KMS-11 (cell line): ENCODE results near the gene ULBP3.

Source experiments
- H2AFZ ChIP-seq: fragments of 200-600 bp; sonication (generic); 2 replicates; pipeline ENCODE4 v1.6.1; 2016; ENCODE audit warnings: antibody characterized with exemption, mixed run types, low read depth
- H3K27ac ChIP-seq: fragments of 200-600 bp; sonication (generic); 2 replicates; pipeline ENCODE4 v1.6.1; 2016; ENCODE audit warnings: mild to moderate bottlenecking, mixed run types
- H3K27me3 ChIP-seq: fragments of 200-600 bp; sonication (generic); 2 replicates; pipeline ENCODE4 v1.6.1; 2017; ENCODE audit warnings: mild to moderate bottlenecking, low read depth, mixed run types, moderate library complexity; ENCODE audit not compliant: insufficient read depth
- H3K36me3 ChIP-seq: fragments of 200-600 bp; sonication (generic); 2 replicates; pipeline ENCODE4 v1.6.1; 2017; ENCODE audit warnings: mild to moderate bottlenecking, mixed run types; ENCODE audit not compliant: insufficient read depth
- H3K4me1 ChIP-seq: fragments of 200-600 bp; sonication (generic); 2 replicates; pipeline ENCODE4 v1.6.1; 2016; ENCODE audit warnings: mild to moderate bottlenecking, low read depth, mixed run types; ENCODE audit not compliant: poor library complexity, severe bottlenecking
- H3K4me2 ChIP-seq: fragments of 200-600 bp; sonication (generic); 2 replicates; pipeline ENCODE4 v1.7.0; 2016; ENCODE audit warnings: mild to moderate bottlenecking, mixed run types
- H3K4me3 ChIP-seq: fragments of 200-600 bp; sonication (generic); IDR thresholded peaks from 2 replicates; pipeline ENCODE4 v1.6.1; 2017; ENCODE audit warnings: low read depth, low read length, mixed read lengths; ENCODE audit not compliant: insufficient read depth
- H3K79me2 ChIP-seq: fragments of 200-600 bp; sonication (generic); 2 replicates; pipeline ENCODE4 v1.6.1; 2016; ENCODE audit warnings: low read depth, mixed run types; ENCODE audit not compliant: insufficient read depth
- H3K9ac ChIP-seq: fragments of 200-600 bp; sonication (generic); 2 replicates; pipeline ENCODE4 v1.6.1; 2016; ENCODE audit warnings: mild to moderate bottlenecking, mixed run types
- H4K20me1 ChIP-seq: fragments of 200-600 bp; sonication (generic); 2 replicates; pipeline ENCODE4 v1.6.1; 2016; ENCODE audit warnings: mild to moderate bottlenecking, mixed run types; ENCODE audit not compliant: insufficient read depth
- TF ChIP-seq, protein P1 (sequence below): fragments of 200-600 bp; sonication (generic); conservative IDR thresholded peaks from 2 replicates; pipeline ENCODE4 v1.6.1; 2017; ENCODE audit warnings: low read depth, mild to moderate bottlenecking, antibody characterized with exemption, low read length, moderate library complexity, mixed read lengths

ULBP3 gene

DNA sequence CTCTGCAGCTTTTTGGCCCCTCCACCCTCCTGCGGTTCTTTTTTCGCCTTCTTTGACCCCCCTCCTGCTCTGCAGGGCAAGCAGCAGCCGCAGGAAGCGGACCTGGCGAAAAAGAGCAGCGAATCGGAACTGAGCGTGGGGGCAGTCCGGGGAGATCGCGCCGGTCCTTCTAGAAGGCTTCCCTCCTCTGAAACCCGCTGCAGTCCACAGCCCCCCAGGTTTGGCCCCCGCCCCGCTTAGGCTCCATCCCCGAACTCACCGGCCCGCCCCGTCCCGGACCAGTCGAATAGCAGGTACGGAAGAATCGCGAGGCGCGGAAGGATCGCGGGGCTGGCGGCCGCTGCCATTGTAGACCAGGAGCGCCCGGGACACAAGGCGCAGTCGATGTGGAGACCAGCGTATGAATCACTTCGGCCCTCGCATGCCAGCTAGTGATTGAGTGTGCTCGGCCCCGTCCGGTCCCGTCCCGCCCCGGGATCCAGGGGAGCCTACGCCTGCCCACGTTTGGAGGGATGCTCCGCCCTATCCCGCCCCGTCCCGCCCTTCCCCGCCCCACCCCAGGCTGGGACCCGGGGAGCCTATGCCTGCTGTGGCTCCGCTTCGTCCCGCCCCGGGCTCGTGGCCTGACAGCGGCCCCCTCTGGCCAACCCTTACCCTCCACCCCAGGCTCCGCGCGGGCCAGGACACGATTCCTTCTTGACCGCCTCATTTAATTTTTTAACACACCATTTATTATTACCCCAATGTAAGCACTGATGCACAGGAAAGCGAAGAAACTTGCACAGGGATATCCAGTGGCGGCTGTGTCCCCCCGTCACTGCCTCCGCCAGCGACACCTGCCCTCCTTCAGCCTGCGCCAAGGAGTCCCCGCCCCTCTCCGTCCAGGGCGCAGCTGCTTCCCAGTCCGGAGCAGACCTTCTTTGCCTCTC, at the start of gene ULBP3:
Gene ULBP3 (minus strand): TSS at position 402 of the 929 bp plus-strand sequence. CDS start 55 bp downstream, at position 347.
- H3K36me3 ChIP-seq, result no peaks in the 10 kb centered on the region
- H2AFZ ChIP-seq, result peak within 1 kb of the TSS; percentile 96
- H3K27me3 ChIP-seq, result no peaks in the 10 kb centered on the region
- H4K20me1 ChIP-seq, result no peaks in the 10 kb centered on the region
- peak within 1 kb of the TSS; percentile 48; the same call in 1 of the 2 replicates for H3K9ac ChIP-seq
- peak within 1 kb of the TSS; percentile 76 for H3K4me2 ChIP-seq
- TF ChIP-seq, protein P1, sequence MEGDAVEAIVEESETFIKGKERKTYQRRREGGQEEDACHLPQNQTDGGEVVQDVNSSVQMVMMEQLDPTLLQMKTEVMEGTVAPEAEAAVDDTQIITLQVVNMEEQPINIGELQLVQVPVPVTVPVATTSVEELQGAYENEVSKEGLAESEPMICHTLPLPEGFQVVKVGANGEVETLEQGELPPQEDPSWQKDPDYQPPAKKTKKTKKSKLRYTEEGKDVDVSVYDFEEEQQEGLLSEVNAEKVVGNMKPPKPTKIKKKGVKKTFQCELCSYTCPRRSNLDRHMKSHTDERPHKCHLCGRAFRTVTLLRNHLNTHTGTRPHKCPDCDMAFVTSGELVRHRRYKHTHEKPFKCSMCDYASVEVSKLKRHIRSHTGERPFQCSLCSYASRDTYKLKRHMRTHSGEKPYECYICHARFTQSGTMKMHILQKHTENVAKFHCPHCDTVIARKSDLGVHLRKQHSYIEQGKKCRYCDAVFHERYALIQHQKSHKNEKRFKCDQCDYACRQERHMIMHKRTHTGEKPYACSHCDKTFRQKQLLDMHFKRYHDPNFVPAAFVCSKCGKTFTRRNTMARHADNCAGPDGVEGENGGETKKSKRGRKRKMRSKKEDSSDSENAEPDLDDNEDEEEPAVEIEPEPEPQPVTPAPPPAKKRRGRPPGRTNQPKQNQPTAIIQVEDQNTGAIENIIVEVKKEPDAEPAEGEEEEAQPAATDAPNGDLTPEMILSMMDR, result peak; percentile 59
- H3K4me3 ChIP-seq, result no peak within 1 kb of the TSS
- H3K4me1 ChIP-seq, result peaks cover 5% of the 10 kb centered on the region
- no peak within 1 kb of the TSS for H3K27ac ChIP-seq
- no peaks in the 10 kb centered on the region for H3K79me2 ChIP-seq

DNA sequence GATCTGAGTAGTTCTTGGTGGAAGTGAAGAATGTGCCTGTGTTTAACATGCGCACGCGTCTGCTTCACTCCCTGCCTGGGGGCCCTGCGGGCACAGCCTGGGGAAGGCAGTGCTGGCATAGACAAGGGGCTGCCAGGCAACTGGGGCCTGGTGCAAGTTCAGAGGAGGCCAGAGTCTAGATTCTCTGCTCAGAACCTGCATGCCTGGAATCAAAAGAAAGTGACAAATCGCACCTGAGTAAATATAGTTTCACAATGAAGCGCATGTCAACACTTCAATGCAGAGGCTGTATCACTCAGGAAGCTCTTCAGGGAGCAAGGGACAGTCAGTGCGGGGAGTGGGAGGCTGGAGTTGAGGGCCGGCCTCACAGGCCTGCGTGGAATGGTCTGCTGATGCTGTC, 49.7 kb upstream of the ULBP3 start:
- H3K4me2 ChIP-seq, result no peak overlapping the region

DNA sequence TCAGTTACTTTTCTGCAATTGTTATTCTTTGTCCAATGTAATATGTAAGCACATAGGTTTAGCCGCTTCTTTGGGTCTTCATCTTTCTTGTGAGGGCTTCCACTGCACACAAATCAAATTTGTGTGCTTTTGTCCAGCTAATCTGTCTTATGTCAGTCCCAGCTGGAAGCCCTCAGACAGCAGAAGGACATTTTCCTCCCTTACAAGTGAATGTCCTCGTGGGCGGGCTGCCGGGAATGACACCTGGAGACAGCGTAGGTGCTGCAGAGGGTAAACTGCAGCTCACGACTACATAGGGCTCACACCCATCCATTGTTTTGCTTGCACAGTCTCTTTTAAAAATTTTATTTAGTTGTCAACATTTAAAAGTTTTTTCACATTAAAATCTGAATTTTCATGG, 49.3 kb upstream of the ULBP3 start:
- no peak overlapping the region for H3K27ac ChIP-seq
- H3K4me3 ChIP-seq, result no peak overlapping the region
- no peaks in the 10 kb centered on the region for H4K20me1 ChIP-seq
- H3K27me3 ChIP-seq, result no peaks in the 10 kb centered on the region
- H3K4me1 ChIP-seq, result no peaks in the 10 kb centered on the region
- no peak overlapping the region for H2AFZ ChIP-seq
- TF ChIP-seq, protein P1, result no peak
- no peaks in the 10 kb centered on the region for H3K79me2 ChIP-seq
- no peak overlapping the region for H3K9ac ChIP-seq
- no peak overlapping the region for H3K4me2 ChIP-seq
- no peaks in the 10 kb centered on the region for H3K36me3 ChIP-seq

More for the DNA sequence above, 49.7 kb upstream of the ULBP3 start:
- no peaks in the 10 kb centered on the region for H3K4me1 ChIP-seq
- H3K27ac ChIP-seq, result no peak overlapping the region
- no peak overlapping the region for H2AFZ ChIP-seq
- no peaks in the 10 kb centered on the region for H3K27me3 ChIP-seq
- H3K79me2 ChIP-seq, result no peaks in the 10 kb centered on the region
- H3K4me3 ChIP-seq, result no peak overlapping the region
- H4K20me1 ChIP-seq, result no peaks in the 10 kb centered on the region
- no peak overlapping the region for H3K9ac ChIP-seq
- TF ChIP-seq, protein P1, result no peak
- no peaks in the 10 kb centered on the region for H3K36me3 ChIP-seq

DNA sequence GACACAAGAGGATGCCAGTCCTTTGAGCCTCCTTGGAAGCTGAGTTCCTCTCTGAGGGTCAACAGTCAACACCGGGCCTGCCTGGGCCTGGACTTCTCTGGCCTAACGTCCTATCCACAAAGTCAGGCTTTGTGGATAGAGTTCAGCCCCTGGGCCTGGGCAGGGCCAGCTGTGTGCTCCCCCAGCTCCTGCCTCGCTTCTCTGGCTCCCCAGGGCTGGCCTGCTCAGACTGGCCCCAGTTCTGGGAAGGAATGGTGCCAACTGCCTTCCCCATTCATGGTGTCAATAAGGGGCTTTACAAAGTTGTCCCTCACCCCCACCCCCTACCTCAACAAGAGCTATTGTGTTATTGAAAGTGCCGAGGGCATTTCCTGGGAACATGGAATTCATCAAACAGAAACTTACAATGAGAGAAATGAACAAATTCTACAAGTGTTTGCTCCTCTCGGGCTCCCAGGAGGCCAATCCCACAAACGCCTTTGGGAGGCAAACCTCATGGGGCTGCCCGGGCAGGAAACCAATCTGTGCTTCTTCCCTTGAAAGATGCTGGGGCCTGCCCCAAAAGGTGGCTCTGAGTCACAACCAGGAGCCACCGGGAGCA, 47.4 kb upstream of the ULBP3 start:
- no peaks in the 10 kb centered on the region for H3K27me3 ChIP-seq
- H3K4me3 ChIP-seq, result no peak overlapping the region
- H3K4me1 ChIP-seq, result no peaks in the 10 kb centered on the region
- H3K4me2 ChIP-seq, result no peak overlapping the region
- H2AFZ ChIP-seq, result no peak overlapping the region
- no peak overlapping the region for H3K27ac ChIP-seq
- TF ChIP-seq, protein P1, result no peak
- H3K9ac ChIP-seq, result no peak overlapping the region
- no peaks in the 10 kb centered on the region for H3K36me3 ChIP-seq
- no peaks in the 10 kb centered on the region for H4K20me1 ChIP-seq
- H3K79me2 ChIP-seq, result no peaks in the 10 kb centered on the region
